WTC11 (cell line): Measurements from ENCODE around the gene PDE3B. TPM values are rescaled to one million over a fixed set of nuclear protein-coding genes. Genes with fewer than 3 reads are reported as not detected.

Experiments
- ATAC-seq: fragments of 200-7000 bp; cut with Tn5 transposase; 2 replicates; pipeline ENCODE4 v1.10.0; 2021; ENCODE audit warnings: mild to moderate bottlenecking, moderate library complexity
- CTCF ChIA-PET: fragments of 300-600 bp; sonication (Branson Sonifier 250); formaldehyde crosslinking; loops from one replicate; lab custom pipeline; 2021; ENCODE audit warnings: antibody characterized with exemption; lab: Charles Lee
- POLR2A ChIA-PET: fragments of 350-600 bp; sonication (Branson Sonifier 250); formaldehyde crosslinking; loops from one replicate; lab custom pipeline; 2021; ENCODE audit warnings: antibody characterized with exemption; lab: Charles Lee
- DNase-seq: peaks from one replicate; pipeline ENCODE4 v3.0.0; 2021; ENCODE audit warnings: low spot score
- H3K27ac Mint-ChIP-seq: 2 replicates; pipeline ENCODE4 v1.8.0; 2021; ENCODE audit warnings: mixed read lengths
- H3K27me3 Mint-ChIP-seq: 2 replicates; pipeline ENCODE4 v1.8.0; 2021; ENCODE audit warnings: low read depth, mild to moderate bottlenecking, moderate library complexity, mixed read lengths
- H3K36me3 Mint-ChIP-seq: 2 replicates; pipeline ENCODE4 v1.8.0; 2021; ENCODE audit warnings: mixed read lengths
- H3K4me1 Mint-ChIP-seq: 2 replicates; pipeline ENCODE4 v1.8.0; 2022; ENCODE audit warnings: mixed read lengths
- H3K4me3 Mint-ChIP-seq: 2 replicates; pipeline ENCODE4 v1.8.0; 2021; ENCODE audit warnings: mild to moderate bottlenecking, moderate library complexity, mixed read lengths
- H3K9me3 Mint-ChIP-seq: 2 replicates; pipeline ENCODE4 v1.8.0; 2021; ENCODE audit warnings: mixed read lengths
- E2F1 ChIP-seq: sonication (generic); formaldehyde crosslinking; IDR thresholded peaks from 2 replicates; pipeline ENCODE4 v1.8.0; 2022; ENCODE audit warnings: mild to moderate bottlenecking, missing genetic modification reagents
- FOXJ3 ChIP-seq: sonication (generic); formaldehyde crosslinking; IDR thresholded peaks from 2 replicates; pipeline ENCODE4 v1.9.0; 2021; ENCODE audit warnings: missing genetic modification reagents, mild to moderate bottlenecking, borderline replicate concordance
- GTF2I ChIP-seq: fragments of 250-450 bp; sonication (Bioruptor Pico); conservative IDR thresholded peaks from 2 replicates; pipeline ENCODE4 v1.4.0; 2021; ENCODE audit warnings: mild to moderate bottlenecking
- NFE2L1 ChIP-seq: sonication (generic); formaldehyde crosslinking; IDR thresholded peaks from 2 replicates; pipeline ENCODE4 v1.8.1; 2023; ENCODE audit warnings: missing genetic modification reagents
- SOX15 ChIP-seq: fragments of 250-450 bp; sonication (Bioruptor Pico); IDR thresholded peaks from 2 replicates; pipeline ENCODE4 v1.9.0; 2021; ENCODE audit warnings: mild to moderate bottlenecking
- USF1 ChIP-seq: sonication (generic); formaldehyde crosslinking; IDR thresholded peaks from 2 replicates; pipeline ENCODE4 v1.8.0; 2022; ENCODE audit warnings: mild to moderate bottlenecking, missing genetic modification reagents
- ZNF263 ChIP-seq: sonication (generic); formaldehyde crosslinking; IDR thresholded peaks from 2 replicates; pipeline ENCODE4 v1.8.1; 2022; ENCODE audit warnings: low read depth, mild to moderate bottlenecking, moderate library complexity, missing genetic modification reagents
- total RNA-seq: library from RNA; stranded (reverse); gene quantifications from 3 replicates; pipeline ENCODE4 v1.2.3, GENCODE V29; 2021
- TF ChIP-seq, protein P1 (sequence below): sonication (generic); formaldehyde crosslinking; IDR thresholded peaks from 2 replicates; pipeline ENCODE4 v1.8.1; 2023; ENCODE audit warnings: mild to moderate bottlenecking, missing genetic modification reagents
- TF ChIP-seq, protein P2 (sequence below): sonication (generic); formaldehyde crosslinking; IDR thresholded peaks from 2 replicates; pipeline ENCODE4 v1.8.1; 2023; ENCODE audit warnings: mild to moderate bottlenecking, missing genetic modification reagents, moderate library complexity
- TF ChIP-seq, protein P3 (sequence below): sonication (generic); formaldehyde crosslinking; IDR thresholded peaks from 2 replicates; pipeline ENCODE4 v1.8.1; 2022; ENCODE audit warnings: low read depth, mild to moderate bottlenecking, moderate library complexity, missing genetic modification reagents, borderline replicate concordance
- TF ChIP-seq, protein P4 (sequence below): sonication (generic); formaldehyde crosslinking; IDR thresholded peaks from 2 replicates; pipeline ENCODE4 v1.8.0; 2023; ENCODE audit warnings: mild to moderate bottlenecking, missing genetic modification reagents
- TF ChIP-seq, protein P5 (sequence below): fragments of 250-450 bp; sonication (Bioruptor Pico); IDR thresholded peaks from 2 replicates; pipeline ENCODE4 v1.9.0; 2021; ENCODE audit warnings: mild to moderate bottlenecking, borderline replicate concordance

PDE3B gene
- total RNA-seq, 1 experiment from 2014 or later: 9.6 TPM

- DNase-seq: no peak
- peak; percentile 76 for ATAC-seq
- ChIA-PET POLR2A (interaction anchor here (1.1 to 1.2 kb wide), 2 partner anchors 22 to 285 kb away, joined by 4 to 5 read pairs; no protein-coding TSS in a partner anchor), CTCF (interaction anchor here (0.6 to 5.7 kb wide), 27 partner anchors 16 to 453 kb away, joined by 3 to 181 read pairs (median 4); partner anchors contain the start of genes CYP2R1 and PDE3B)
- H3K4me1 Mint-ChIP-seq: no peaks in the 10 kb centered on the region
- H3K9me3 Mint-ChIP-seq: no peaks in the 10 kb centered on the region
- no peak overlapping the region for H3K4me3 Mint-ChIP-seq
- no peaks in the 10 kb centered on the region for H3K27me3 Mint-ChIP-seq
- TF ChIP-seq, protein P1, sequence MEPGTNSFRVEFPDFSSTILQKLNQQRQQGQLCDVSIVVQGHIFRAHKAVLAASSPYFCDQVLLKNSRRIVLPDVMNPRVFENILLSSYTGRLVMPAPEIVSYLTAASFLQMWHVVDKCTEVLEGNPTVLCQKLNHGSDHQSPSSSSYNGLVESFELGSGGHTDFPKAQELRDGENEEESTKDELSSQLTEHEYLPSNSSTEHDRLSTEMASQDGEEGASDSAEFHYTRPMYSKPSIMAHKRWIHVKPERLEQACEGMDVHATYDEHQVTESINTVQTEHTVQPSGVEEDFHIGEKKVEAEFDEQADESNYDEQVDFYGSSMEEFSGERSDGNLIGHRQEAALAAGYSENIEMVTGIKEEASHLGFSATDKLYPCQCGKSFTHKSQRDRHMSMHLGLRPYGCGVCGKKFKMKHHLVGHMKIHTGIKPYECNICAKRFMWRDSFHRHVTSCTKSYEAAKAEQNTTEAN (CRISPR knock-in tag): no peak
- no peak for TF ChIP-seq FOXJ3
- TF ChIP-seq, all 79 proteins: peak for 0
- Mint-ChIP-seq H3K27ac (no peak overlapping the region), H3K36me3 (no peaks in the 10 kb centered on the region)
Measured at GRCh38 chr11:14622223-14622954, 21.2 kb upstream of the PDE3B start.

DNA sequence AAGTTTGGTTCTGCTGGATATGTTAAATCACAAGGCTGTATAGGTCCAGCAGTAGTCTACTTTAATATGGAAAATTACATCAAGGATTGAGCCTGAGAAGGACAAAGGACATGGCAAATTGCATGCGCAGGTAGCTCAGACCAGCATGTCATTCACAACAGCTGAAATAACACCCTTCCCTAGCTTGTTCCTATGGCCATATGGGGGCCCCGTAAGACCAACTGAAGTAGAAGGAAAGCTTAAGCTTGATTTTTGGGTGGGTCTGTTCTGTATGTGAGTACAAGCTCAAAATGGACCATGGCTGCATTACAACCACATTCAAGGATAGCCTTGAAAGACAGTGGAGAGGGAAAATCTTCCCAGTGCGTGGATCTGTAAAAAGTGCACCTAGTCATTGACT is 20.6 kb upstream of the PDE3B start:
- ChIA-PET CTCF (interaction anchor here (0.6 to 5.7 kb wide), 29 partner anchors 15 to 452 kb away, joined by 3 to 181 read pairs (median 4); partner anchors contain the start of genes CYP2R1 and PDE3B), POLR2A (interaction anchor here (1.1 to 1.2 kb wide), 2 partner anchors 22 to 284 kb away, joined by 4 to 5 read pairs; no protein-coding TSS in a partner anchor)
- TF ChIP-seq NFE2L1 (CRISPR knock-in tag) (no peak), GTF2I (no peak), ZNF263 (no peak), USF1 (CRISPR knock-in tag) (no peak), E2F1 (CRISPR knock-in tag) (no peak)
- TF ChIP-seq, protein P2, sequence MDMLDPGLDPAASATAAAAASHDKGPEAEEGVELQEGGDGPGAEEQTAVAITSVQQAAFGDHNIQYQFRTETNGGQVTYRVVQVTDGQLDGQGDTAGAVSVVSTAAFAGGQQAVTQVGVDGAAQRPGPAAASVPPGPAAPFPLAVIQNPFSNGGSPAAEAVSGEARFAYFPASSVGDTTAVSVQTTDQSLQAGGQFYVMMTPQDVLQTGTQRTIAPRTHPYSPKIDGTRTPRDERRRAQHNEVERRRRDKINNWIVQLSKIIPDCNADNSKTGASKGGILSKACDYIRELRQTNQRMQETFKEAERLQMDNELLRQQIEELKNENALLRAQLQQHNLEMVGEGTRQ: no peak
- TF ChIP-seq, protein P3, sequence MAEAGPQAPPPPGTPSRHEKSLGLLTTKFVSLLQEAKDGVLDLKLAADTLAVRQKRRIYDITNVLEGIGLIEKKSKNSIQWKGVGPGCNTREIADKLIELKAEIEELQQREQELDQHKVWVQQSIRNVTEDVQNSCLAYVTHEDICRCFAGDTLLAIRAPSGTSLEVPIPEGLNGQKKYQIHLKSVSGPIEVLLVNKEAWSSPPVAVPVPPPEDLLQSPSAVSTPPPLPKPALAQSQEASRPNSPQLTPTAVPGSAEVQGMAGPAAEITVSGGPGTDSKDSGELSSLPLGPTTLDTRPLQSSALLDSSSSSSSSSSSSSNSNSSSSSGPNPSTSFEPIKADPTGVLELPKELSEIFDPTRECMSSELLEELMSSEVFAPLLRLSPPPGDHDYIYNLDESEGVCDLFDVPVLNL (CRISPR knock-in tag): no peak
- TF ChIP-seq, protein P4, sequence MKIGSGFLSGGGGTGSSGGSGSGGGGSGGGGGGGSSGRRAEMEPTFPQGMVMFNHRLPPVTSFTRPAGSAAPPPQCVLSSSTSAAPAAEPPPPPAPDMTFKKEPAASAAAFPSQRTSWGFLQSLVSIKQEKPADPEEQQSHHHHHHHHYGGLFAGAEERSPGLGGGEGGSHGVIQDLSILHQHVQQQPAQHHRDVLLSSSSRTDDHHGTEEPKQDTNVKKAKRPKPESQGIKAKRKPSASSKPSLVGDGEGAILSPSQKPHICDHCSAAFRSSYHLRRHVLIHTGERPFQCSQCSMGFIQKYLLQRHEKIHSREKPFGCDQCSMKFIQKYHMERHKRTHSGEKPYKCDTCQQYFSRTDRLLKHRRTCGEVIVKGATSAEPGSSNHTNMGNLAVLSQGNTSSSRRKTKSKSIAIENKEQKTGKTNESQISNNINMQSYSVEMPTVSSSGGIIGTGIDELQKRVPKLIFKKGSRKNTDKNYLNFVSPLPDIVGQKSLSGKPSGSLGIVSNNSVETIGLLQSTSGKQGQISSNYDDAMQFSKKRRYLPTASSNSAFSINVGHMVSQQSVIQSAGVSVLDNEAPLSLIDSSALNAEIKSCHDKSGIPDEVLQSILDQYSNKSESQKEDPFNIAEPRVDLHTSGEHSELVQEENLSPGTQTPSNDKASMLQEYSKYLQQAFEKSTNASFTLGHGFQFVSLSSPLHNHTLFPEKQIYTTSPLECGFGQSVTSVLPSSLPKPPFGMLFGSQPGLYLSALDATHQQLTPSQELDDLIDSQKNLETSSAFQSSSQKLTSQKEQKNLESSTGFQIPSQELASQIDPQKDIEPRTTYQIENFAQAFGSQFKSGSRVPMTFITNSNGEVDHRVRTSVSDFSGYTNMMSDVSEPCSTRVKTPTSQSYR (CRISPR knock-in tag): no peak
- DNase-seq (no peak), ATAC-seq (peak; percentile 91)
- Mint-ChIP-seq H3K4me3 (no peak overlapping the region), H3K9me3 (no peaks in the 10 kb centered on the region), H3K36me3 (no peaks in the 10 kb centered on the region), H3K27me3 (no peaks in the 10 kb centered on the region), H3K27ac (no peak overlapping the region), H3K4me1 (no peaks in the 10 kb centered on the region)

DNA sequence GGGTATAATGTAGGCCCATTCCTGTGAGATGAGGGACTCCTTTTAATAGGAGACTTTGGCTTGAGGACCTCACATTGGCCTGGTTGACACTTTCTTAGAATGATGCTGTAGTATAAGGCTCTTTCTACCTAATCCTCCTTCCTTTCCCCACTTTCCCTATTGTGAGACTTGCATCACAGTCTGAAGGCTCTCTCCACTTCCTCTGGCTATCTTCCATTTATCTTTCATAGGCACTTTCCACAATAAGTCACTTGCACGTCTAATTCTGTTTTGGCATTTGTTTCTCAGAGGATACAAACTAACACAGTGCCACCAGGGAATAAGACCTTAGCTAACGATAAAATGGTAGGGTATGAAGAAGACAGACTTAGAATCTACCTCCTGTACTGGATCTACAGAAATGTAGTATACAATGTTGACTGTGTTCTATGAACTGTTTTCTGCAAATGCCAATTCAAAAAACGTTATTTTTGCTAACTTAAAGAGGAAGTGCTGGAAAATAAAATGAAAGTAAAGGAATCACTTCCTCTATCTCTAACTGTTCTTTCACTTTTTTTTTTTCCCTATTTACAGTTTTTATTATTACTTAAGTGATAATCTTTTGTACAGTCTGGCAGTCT is 17.9 kb upstream of the PDE3B start:
- Mint-ChIP-seq H3K4me1 (no peaks in the 10 kb centered on the region), H3K9me3 (peaks cover under 1% of the 10 kb centered on the region; the same call in 1 of the 2 replicates), H3K36me3 (no peaks in the 10 kb centered on the region), H3K27ac (no peak overlapping the region), H3K27me3 (peaks cover 1% of the 10 kb centered on the region), H3K4me3 (no peak overlapping the region)
- no peak for TF ChIP-seq SOX15
- TF ChIP-seq, protein P5, sequence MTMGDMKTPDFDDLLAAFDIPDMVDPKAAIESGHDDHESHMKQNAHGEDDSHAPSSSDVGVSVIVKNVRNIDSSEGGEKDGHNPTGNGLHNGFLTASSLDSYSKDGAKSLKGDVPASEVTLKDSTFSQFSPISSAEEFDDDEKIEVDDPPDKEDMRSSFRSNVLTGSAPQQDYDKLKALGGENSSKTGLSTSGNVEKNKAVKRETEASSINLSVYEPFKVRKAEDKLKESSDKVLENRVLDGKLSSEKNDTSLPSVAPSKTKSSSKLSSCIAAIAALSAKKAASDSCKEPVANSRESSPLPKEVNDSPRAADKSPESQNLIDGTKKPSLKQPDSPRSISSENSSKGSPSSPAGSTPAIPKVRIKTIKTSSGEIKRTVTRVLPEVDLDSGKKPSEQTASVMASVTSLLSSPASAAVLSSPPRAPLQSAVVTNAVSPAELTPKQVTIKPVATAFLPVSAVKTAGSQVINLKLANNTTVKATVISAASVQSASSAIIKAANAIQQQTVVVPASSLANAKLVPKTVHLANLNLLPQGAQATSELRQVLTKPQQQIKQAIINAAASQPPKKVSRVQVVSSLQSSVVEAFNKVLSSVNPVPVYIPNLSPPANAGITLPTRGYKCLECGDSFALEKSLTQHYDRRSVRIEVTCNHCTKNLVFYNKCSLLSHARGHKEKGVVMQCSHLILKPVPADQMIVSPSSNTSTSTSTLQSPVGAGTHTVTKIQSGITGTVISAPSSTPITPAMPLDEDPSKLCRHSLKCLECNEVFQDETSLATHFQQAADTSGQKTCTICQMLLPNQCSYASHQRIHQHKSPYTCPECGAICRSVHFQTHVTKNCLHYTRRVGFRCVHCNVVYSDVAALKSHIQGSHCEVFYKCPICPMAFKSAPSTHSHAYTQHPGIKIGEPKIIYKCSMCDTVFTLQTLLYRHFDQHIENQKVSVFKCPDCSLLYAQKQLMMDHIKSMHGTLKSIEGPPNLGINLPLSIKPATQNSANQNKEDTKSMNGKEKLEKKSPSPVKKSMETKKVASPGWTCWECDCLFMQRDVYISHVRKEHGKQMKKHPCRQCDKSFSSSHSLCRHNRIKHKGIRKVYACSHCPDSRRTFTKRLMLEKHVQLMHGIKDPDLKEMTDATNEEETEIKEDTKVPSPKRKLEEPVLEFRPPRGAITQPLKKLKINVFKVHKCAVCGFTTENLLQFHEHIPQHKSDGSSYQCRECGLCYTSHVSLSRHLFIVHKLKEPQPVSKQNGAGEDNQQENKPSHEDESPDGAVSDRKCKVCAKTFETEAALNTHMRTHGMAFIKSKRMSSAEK (CRISPR knock-in tag): no peak
- ChIA-PET CTCF (interaction anchor here (5.7 kb wide), 1 partner anchor 282 kb away, joined by 181 read pairs; no protein-coding TSS in a partner anchor), POLR2A (no interaction called here)
- ATAC-seq (no peak), DNase-seq (no peak)
